Lung (tissue), 12 donors: Measurements from ENCODE around the gene IFT80. TPM values are rescaled to one million over a fixed set of nuclear protein-coding genes. Genes with fewer than 3 reads are reported as not detected.

Experiments used
- ATAC-seq: fragments of 200-7000 bp; cut with Tn5 transposase; one replicate; pipeline ENCODE4 v1.9.1; 2020; ENCODE audit warnings: moderate number of reproducible peaks; ENCODE audit not compliant: insufficient read depth, low FRiP score
- DNase-seq, 3 donors: peaks; one replicate each; pipeline ENCODE4 v3.0.0-alpha.2; 2013 to 2017
- H3K27ac ChIP-seq, 2 donors: one replicate each; pipeline ENCODE4 v1.5.1; 2013; ENCODE audit warnings: mild to moderate bottlenecking in 2 of 2, moderate library complexity in 2 of 2, control low read depth in 1 of 2, inconsistent platforms in 1 of 2, low read depth in 1 of 2, low read length in 1 of 2
- H3K27me3 ChIP-seq, 3 donors: one replicate each; pipeline ENCODE4 v1.5.1; 2013; ENCODE audit warnings: low read length in 2 of 3; ENCODE audit not compliant: control insufficient read depth in 3 of 3, insufficient read depth in 3 of 3
- H3K36me3 ChIP-seq, 4 donors: one replicate each; pipeline ENCODE4 v1.5.1; 2013; ENCODE audit warnings: low read length in 4 of 4, mild to moderate bottlenecking in 1 of 4, moderate library complexity in 1 of 4; ENCODE audit not compliant: control insufficient read depth in 4 of 4, insufficient read depth in 4 of 4
- H3K4me1 ChIP-seq, 5 donors: one replicate each; pipeline ENCODE4 v1.5.1; 2013; ENCODE audit warnings: low read length in 5 of 5, mild to moderate bottlenecking in 2 of 5, moderate library complexity in 1 of 5; ENCODE audit not compliant: control insufficient read depth in 5 of 5, insufficient read depth in 5 of 5
- H3K4me3 ChIP-seq: one replicate; pipeline ENCODE4 v1.5.1; 2013; ENCODE audit warnings: mild to moderate bottlenecking, control low read depth, moderate library complexity
- H3K9ac ChIP-seq, 2 donors: one replicate each; pipeline ENCODE4 v1.5.1; 2013; ENCODE audit warnings: low read length in 2 of 2, control low read depth in 1 of 2; ENCODE audit not compliant: insufficient read depth in 1 of 2
- H3K9me3 ChIP-seq, 4 donors: one replicate each; pipeline ENCODE4 v1.5.1; 2013; ENCODE audit warnings: low read length in 3 of 4, mild to moderate bottlenecking in 1 of 4, moderate library complexity in 1 of 4; ENCODE audit not compliant: control insufficient read depth in 4 of 4, insufficient read depth in 3 of 4
- CTCF ChIP-seq: IDR thresholded peaks from 2 replicates; pipeline ENCODE4 v1.5.1; 2012; ENCODE audit warnings: mild to moderate bottlenecking; ENCODE audit errors: control extremely low read depth, extremely low read depth
- WGBS, 2 donors: extraction: QIAGEN DNeasy Blood & Tissue Kit; methylation state at CpG; one replicate each; pipeline ENCODE4 v1.1.7; 2013; 5-methylcytosine and 5-hydroxymethylcytosine counted together
- polyA plus RNA-seq, 2 donors: library from polyadenylated mRNA; stranded (reverse); fragments of 200-250 nt; gene quantifications; one replicate each; pipeline ENCODE4 v1.2.1, GENCODE V29; 2013
- total RNA-seq, 2 donors: library from RNA; depleted of rRNA in 1 of 2; stranded (reverse); fragments of >200 nt in 1 of 2; gene quantifications; one replicate each; pipeline ENCODE4 v1.2.1, GENCODE V29; 2014 to 2021
- donor health status: control.
- donor health status: control.
- donor health status: Bipolar disorder and iron deficiency.
- donor health status: healthy.
- donor health status: DM: yes; HTN: yes; CAD: no.

Gene IFT80
- total and polyA plus RNA-seq, 4 donors: 13.1 to 114 (median 27.9) TPM

- peak; percentile 53 for ATAC-seq
- no peaks in the 10 kb centered on the region for H3K9me3 ChIP-seq
These were observed 14.2 kb downstream of the IFT80 start for GRCh38 chr3:160384639-160385318.

GRCh38 chr3:160381470-160381869 is 17.6 kb downstream of the IFT80 start:
- TF ChIP-seq CTCF: no peak
- H3K9ac ChIP-seq: no peak overlapping the region

More at GRCh38 chr3:160384639-160385318, 14.2 kb downstream of the IFT80 start:
- H3K4me3 ChIP-seq: no peak overlapping the region
- no peaks in the 10 kb centered on the region for H3K4me1 ChIP-seq
- WGBS, 2 donors: 76 to 90% methylated on average over 5 of the region's 5 CpGs
- DNase-seq: no peak
- no peak overlapping the region for H3K27ac ChIP-seq
- no peak for TF ChIP-seq CTCF
- H3K9ac ChIP-seq: no peak overlapping the region
- no peaks in the 10 kb centered on the region for H3K27me3 ChIP-seq
- H3K36me3 ChIP-seq: peaks cover 0 to 4% (median 0%) of the 10 kb centered on the region in 4 donors

GRCh38 chr3:160379628-160380214 is 19.3 kb downstream of the IFT80 start:
- TF ChIP-seq CTCF: no peak

More at GRCh38 chr3:160381470-160381869, 17.6 kb downstream of the IFT80 start:
- no peak for DNase-seq
- no peak overlapping the region for H3K27ac ChIP-seq
- no peaks in the 10 kb centered on the region for H3K4me1 ChIP-seq
- H3K36me3 ChIP-seq: peaks cover 0 to 10% (median 2%) of the 10 kb centered on the region in 4 donors
- WGBS, 2 donors: 98 to 99% methylated on average over 1 of the region's 1 CpG
- ATAC-seq: no peak
- H3K9me3 ChIP-seq: no peaks in the 10 kb centered on the region
- no peaks in the 10 kb centered on the region for H3K27me3 ChIP-seq
- no peak overlapping the region for H3K4me3 ChIP-seq

More at GRCh38 chr3:160379628-160380214, 19.3 kb downstream of the IFT80 start:
- no peaks in the 10 kb centered on the region for H3K4me1 ChIP-seq
- no peak overlapping the region for H3K27ac ChIP-seq
- no peaks in the 10 kb centered on the region for H3K27me3 ChIP-seq
- no peak for ATAC-seq
- WGBS, 2 donors: 88 to 97% methylated on average over 4 of the region's 4 CpGs
- H3K9ac ChIP-seq: no peak overlapping the region
- DNase-seq: no peak
- no peaks in the 10 kb centered on the region for H3K9me3 ChIP-seq
- peaks cover 0 to 14% (median 2%) of the 10 kb centered on the region in 4 donors for H3K36me3 ChIP-seq
- H3K4me3 ChIP-seq: no peak overlapping the region
